Neuronal stem cell (in vitro differentiated cells): ENCODE data around the gene GDF7.
A peak's percentile ranks its signal among the peaks of the same experiment; 100 is the strongest.

ENCODE experiments used
- DNase-seq: peaks from one replicate; pipeline ENCODE4 v3.0.0-alpha.2; 2013; ENCODE audit warnings: low spot score
- H2AFZ ChIP-seq: one replicate; pipeline ENCODE4 v1.6.1; 2013; ENCODE audit warnings: mild to moderate bottlenecking, low read length, inconsistent platforms
- H2AK5ac ChIP-seq: 2 replicates; pipeline ENCODE4 v1.6.1; 2013; ENCODE audit warnings: low read depth, mild to moderate bottlenecking, inconsistent platforms, low read length, moderate library complexity, mixed read lengths
- H2BK120ac ChIP-seq: 2 replicates; pipeline ENCODE4 v1.6.1; 2013; ENCODE audit warnings: low read depth, mild to moderate bottlenecking, inconsistent platforms, low read length, moderate library complexity, mixed read lengths
- H2BK12ac ChIP-seq: one replicate; pipeline ENCODE4 v1.6.1; 2013; ENCODE audit warnings: low read length, inconsistent platforms
- H2BK15ac ChIP-seq: 2 replicates; pipeline ENCODE4 v1.6.1; 2013; ENCODE audit warnings: mild to moderate bottlenecking, low read length, inconsistent platforms, mixed read lengths
- H2BK5ac ChIP-seq: one replicate; pipeline ENCODE4 v1.6.1; 2013; ENCODE audit warnings: inconsistent platforms, mild to moderate bottlenecking, low read length, moderate library complexity
- H3K14ac ChIP-seq: one replicate; pipeline ENCODE4 v1.6.1; 2013; ENCODE audit warnings: low read length, inconsistent platforms
- H3K18ac ChIP-seq: 2 replicates; pipeline ENCODE4 v1.6.1; 2013; ENCODE audit warnings: low read length, inconsistent platforms
- H3K23ac ChIP-seq: 2 replicates; pipeline ENCODE4 v1.6.1; 2013; ENCODE audit warnings: low read depth, mild to moderate bottlenecking, mixed read lengths, low read length, inconsistent platforms; ENCODE audit not compliant: poor library complexity
- H3K27ac ChIP-seq: replicated peaks from 3 replicates; pipeline ENCODE4 v1.5.1; 2013; ENCODE audit warnings: low read length, inconsistent platforms
- H3K27me3 ChIP-seq, 3 experiments: 2 replicates each; pipeline ENCODE4 v1.6.1; 2013; ENCODE audit warnings: low read length in 3 of 3, mild to moderate bottlenecking in 2 of 3, inconsistent platforms in 1 of 3, low read depth in 1 of 3, mixed read lengths in 1 of 3, moderate library complexity in 1 of 3; ENCODE audit not compliant: control insufficient read depth in 3 of 3, insufficient read depth in 3 of 3
- H3K36me3 ChIP-seq, 2 donors: replicated peaks in 1 of 2; 2 replicates each; pipeline ENCODE4 v1.6.1; 2013; ENCODE audit warnings: low read length in 2 of 2; ENCODE audit not compliant: control insufficient read depth in 2 of 2, insufficient read depth in 2 of 2
- H3K4ac ChIP-seq: 2 replicates; pipeline ENCODE4 v1.6.1; 2013; ENCODE audit warnings: inconsistent platforms, mild to moderate bottlenecking, low read length, moderate library complexity
- H3K4me1 ChIP-seq, 2 donors: 1 replicate in 1 of 2; 2 replicates in 1 of 2; pipeline ENCODE4 v1.6.1; 2013; ENCODE audit warnings: low read length in 2 of 2, low read depth in 1 of 2; ENCODE audit not compliant: control insufficient read depth in 2 of 2, insufficient read depth in 1 of 2
- H3K4me2 ChIP-seq: one replicate; pipeline ENCODE4 v1.6.1; 2013; ENCODE audit warnings: mild to moderate bottlenecking, low read length, inconsistent platforms; ENCODE audit not compliant: insufficient read depth, poor library complexity, severe bottlenecking
- H3K4me3 ChIP-seq, 2 donors: 2 replicates each; pipeline ENCODE4 v1.5.1; 2013; ENCODE audit warnings: low read length in 2 of 2, mild to moderate bottlenecking in 2 of 2, inconsistent platforms in 1 of 2, moderate library complexity in 1 of 2
- H3K79me1 ChIP-seq: one replicate; pipeline ENCODE4 v1.6.1; 2013; ENCODE audit warnings: low read depth, mild to moderate bottlenecking, inconsistent platforms, low read length, moderate library complexity
- H3K9ac ChIP-seq: one replicate; pipeline ENCODE4 v1.6.1; 2013; ENCODE audit warnings: mild to moderate bottlenecking, low read depth, low read length, inconsistent platforms; ENCODE audit not compliant: poor library complexity
- H3K9me3 ChIP-seq, 2 donors: replicated peaks in 1 of 2; 2 replicates each; pipeline versions ENCODE3 to v1.6.1; 2013; ENCODE audit warnings: low read length in 2 of 2, mild to moderate bottlenecking in 2 of 2, inconsistent platforms in 1 of 2, low read depth in 1 of 2, mixed read lengths in 1 of 2, moderate library complexity in 1 of 2; ENCODE audit not compliant: control insufficient read depth in 2 of 2, insufficient read depth in 1 of 2
- H4K8ac ChIP-seq: one replicate; pipeline ENCODE4 v1.6.1; 2013; ENCODE audit warnings: low read depth, mild to moderate bottlenecking, inconsistent platforms, low read length, moderate library complexity
- H4K91ac ChIP-seq: one replicate; pipeline ENCODE4 v1.6.1; 2013; ENCODE audit warnings: low read length, low read depth, mild to moderate bottlenecking, inconsistent platforms; ENCODE audit not compliant: poor library complexity
- WGBS, 2 donors: extraction: QIAGEN DNeasy Blood & Tissue Kit; methylation state at CpG; one replicate each; pipeline ENCODE4 v1.1.7; 2013; ENCODE audit warnings: missing lambda C conversion rate in 2 of 2, mixed read lengths in 1 of 2; ENCODE audit not compliant: insufficient read length in 2 of 2, insufficient replicate concordance in 1 of 2; ENCODE audit errors: extremely low coverage in 2 of 2; 5-methylcytosine and 5-hydroxymethylcytosine counted together

The GDF7 gene

GRCh38 chr2:20631617-20632307 is 35.2 kb upstream of the GDF7 start:
- H3K9ac ChIP-seq, result no peak overlapping the region
- H3K4me3 ChIP-seq, result no peak overlapping the region
- no CpG with 5 or more reads among the region's 6 CpGs for WGBS, 2 donors
- no peak overlapping the region for H2BK5ac ChIP-seq
- no peak overlapping the region for H3K14ac ChIP-seq
- H3K9me3 ChIP-seq, result no peaks in the 10 kb centered on the region
- no peak overlapping the region for H3K23ac ChIP-seq
- H4K8ac ChIP-seq, result no peak overlapping the region
- H3K4me2 ChIP-seq, result no peak overlapping the region
- H2AK5ac ChIP-seq, result peak overlapping the region; percentile 13
- no peak overlapping the region for H3K27ac ChIP-seq
- no peak overlapping the region for H3K4ac ChIP-seq
- no peak overlapping the region for H2AFZ ChIP-seq
- H3K18ac ChIP-seq, result no peak overlapping the region
- peaks cover 7 to 8% of the 10 kb centered on the region in 2 donors for H3K4me1 ChIP-seq
- DNase-seq, result no peak
- no peaks in the 10 kb centered on the region for H3K27me3 ChIP-seq
- no peak overlapping the region for H2BK12ac ChIP-seq
- no peak overlapping the region for H2BK15ac ChIP-seq
- H3K79me1 ChIP-seq, result no peaks in the 10 kb centered on the region
- peaks cover 0 to 5% of the 10 kb centered on the region in 2 donors for H3K36me3 ChIP-seq
- H4K91ac ChIP-seq, result no peak overlapping the region
- H2BK120ac ChIP-seq, result no peak overlapping the region

- Histone ChIP-seq H3K36me3 (peaks cover 0 to 5% of the 10 kb centered on the region in 2 donors), H2BK15ac (no peak overlapping the region), H2BK120ac (no peak overlapping the region), H2BK12ac (no peak overlapping the region), H3K23ac (no peak overlapping the region), H3K27ac (no peak overlapping the region), H3K4ac (no peak overlapping the region), H2AFZ (no peak overlapping the region), H3K9ac (no peak overlapping the region), H4K91ac (no peak overlapping the region), H4K8ac (no peak overlapping the region), H3K14ac (no peak overlapping the region), H2BK5ac (no peak overlapping the region), H3K4me3 (no peak overlapping the region), H3K9me3 (no peaks in the 10 kb centered on the region), H3K79me1 (no peaks in the 10 kb centered on the region), H3K4me2 (no peak overlapping the region), H3K4me1 (peaks cover 7 to 8% of the 10 kb centered on the region in 2 donors), H3K18ac (peak overlapping the region; percentile 13), H3K27me3 (no peaks in the 10 kb centered on the region), H2AK5ac (no peak overlapping the region)
- WGBS, 2 donors, result no CpG with 5 or more reads among the region's 7 CpGs
- no peak for DNase-seq
These were observed 34.4 kb upstream of the GDF7 start for GRCh38 chr2:20632446-20632990.

GRCh38 chr2:20633001-20633400 is 33.9 kb upstream of the GDF7 start:
- Histone ChIP-seq H2AFZ (no peak overlapping the region), H3K4me1 (peaks cover 7 to 8% of the 10 kb centered on the region in 2 donors), H4K91ac (no peak overlapping the region), H3K14ac (no peak overlapping the region), H3K4me2 (no peak overlapping the region), H3K36me3 (peaks cover 0 to 5% of the 10 kb centered on the region in 2 donors), H2AK5ac (no peak overlapping the region), H2BK12ac (no peak overlapping the region), H3K9ac (no peak overlapping the region), H2BK5ac (no peak overlapping the region), H3K27me3 (no peaks in the 10 kb centered on the region), H3K9me3 (no peaks in the 10 kb centered on the region), H3K4ac (no peak overlapping the region), H2BK15ac (no peak overlapping the region), H3K23ac (no peak overlapping the region), H3K18ac (no peak overlapping the region), H3K4me3 (no peak overlapping the region), H3K27ac (no peak overlapping the region), H2BK120ac (no peak overlapping the region), H4K8ac (no peak overlapping the region), H3K79me1 (no peaks in the 10 kb centered on the region)
- no peak for DNase-seq
- no CpG with 5 or more reads among the region's 4 CpGs for WGBS, 2 donors

GRCh38 chr2:20633794-20634506 is 33.0 kb upstream of the GDF7 start:
- H3K18ac ChIP-seq, result peak overlapping the region; percentile 84
- no peak overlapping the region for H2BK5ac ChIP-seq
- no peak overlapping the region for H3K4me3 ChIP-seq
- peak overlapping the region; percentile 85 for H2BK12ac ChIP-seq
- H4K8ac ChIP-seq, result no peak overlapping the region
- peak overlapping the region; percentile 84 for H3K4ac ChIP-seq
- peaks cover 0 to 12% of the 10 kb centered on the region in 2 donors for H3K36me3 ChIP-seq
- peak overlapping the region; percentile 41 for H2BK15ac ChIP-seq
- no peak overlapping the region for H2BK120ac ChIP-seq
- H3K27me3 ChIP-seq, result no peaks in the 10 kb centered on the region
- no peak overlapping the region for H2AFZ ChIP-seq
- no peak overlapping the region for H4K91ac ChIP-seq
- no CpG with 5 or more reads among the region's 18 CpGs for WGBS, 2 donors
- H3K9ac ChIP-seq, result peak overlapping the region; percentile 63
- no peak for DNase-seq
- no peak overlapping the region for H3K4me2 ChIP-seq
- no peak overlapping the region for H3K27ac ChIP-seq
- H3K4me1 ChIP-seq, result peaks cover 7 to 8% of the 10 kb centered on the region in 2 donors
- no peaks in the 10 kb centered on the region for H3K9me3 ChIP-seq
- H2AK5ac ChIP-seq, result peak overlapping the region; percentile 65
- H3K79me1 ChIP-seq, result no peaks in the 10 kb centered on the region
- no peak overlapping the region for H3K14ac ChIP-seq
- H3K23ac ChIP-seq, result peak overlapping the region; percentile 60
